Measurements from ENCODE around the gene PTPRC.

The PTPRC gene

GRCh38 chr1:198667807-198668206 lies 29.0 kb downstream of the PTPRC start:
- Mint-ChIP-seq H3K27me3 (ENCODE audit: low read depth) (no peaks in the 10 kb centered on the region), H3K27ac (no peak overlapping the region), H3K36me3 (ENCODE audit: low read depth) (no peaks in the 10 kb centered on the region), H3K4me1 (no peaks in the 10 kb centered on the region), H3K4me3 (no peak overlapping the region), H3K9me3 (no peaks in the 10 kb centered on the region)
- no peak for TF ChIP-seq CTCF (IDR thresholded peaks at IDR 0.05; ENCODE audit: unreplicated experiment in 3 of 3)

- H3K36me3 Mint-ChIP-seq (ENCODE audit: low read depth): no peaks in the 10 kb centered on the region
- TF ChIP-seq CTCF (IDR thresholded peaks at IDR 0.05; ENCODE audit: unreplicated experiment in 3 of 3): no peak
- H3K27me3 Mint-ChIP-seq (ENCODE audit: low read depth): no peaks in the 10 kb centered on the region
- no peaks in the 10 kb centered on the region for H3K9me3 Mint-ChIP-seq
- H3K4me1 Mint-ChIP-seq: no peaks in the 10 kb centered on the region
- no peak overlapping the region for H3K4me3 Mint-ChIP-seq
- H3K27ac Mint-ChIP-seq: no peak overlapping the region
Observed at GRCh38 chr1:198669023-198669698, 30.3 kb downstream of the PTPRC start.

- H3K4me1 Mint-ChIP-seq: no peaks in the 10 kb centered on the region
- H3K27me3 Mint-ChIP-seq (ENCODE audit: low read depth): no peaks in the 10 kb centered on the region
- H3K4me3 Mint-ChIP-seq: no peak overlapping the region
- TF ChIP-seq CTCF (IDR thresholded peaks at IDR 0.05; ENCODE audit: unreplicated experiment in 3 of 3): no peak
- no peaks in the 10 kb centered on the region for H3K36me3 Mint-ChIP-seq (ENCODE audit: low read depth)
- H3K9me3 Mint-ChIP-seq: no peaks in the 10 kb centered on the region
- no peak overlapping the region for H3K27ac Mint-ChIP-seq
Observed at GRCh38 chr1:198669771-198670170, 30.9 kb downstream of the PTPRC start.

- no peaks in the 10 kb centered on the region for H3K9me3 Mint-ChIP-seq
- no peaks in the 10 kb centered on the region for H3K4me1 Mint-ChIP-seq
- TF ChIP-seq CTCF (IDR thresholded peaks at IDR 0.05; ENCODE audit: unreplicated experiment in 3 of 3): no peak
- H3K4me3 Mint-ChIP-seq: no peak overlapping the region
- no peaks in the 10 kb centered on the region for H3K36me3 Mint-ChIP-seq (ENCODE audit: low read depth)
- H3K27me3 Mint-ChIP-seq (ENCODE audit: low read depth): no peaks in the 10 kb centered on the region
- H3K27ac Mint-ChIP-seq: no peak overlapping the region
Observed at GRCh38 chr1:198671136-198671535, 32.3 kb downstream of the PTPRC start.

GRCh38 chr1:198672124-198672523 lies 33.3 kb downstream of the PTPRC start:
- Mint-ChIP-seq H3K4me1 (no peaks in the 10 kb centered on the region), H3K27me3 (ENCODE audit: low read depth) (no peaks in the 10 kb centered on the region), H3K4me3 (no peak overlapping the region), H3K36me3 (ENCODE audit: low read depth) (no peaks in the 10 kb centered on the region), H3K9me3 (no peaks in the 10 kb centered on the region), H3K27ac (no peak overlapping the region)
- no peak for TF ChIP-seq CTCF (IDR thresholded peaks at IDR 0.05; ENCODE audit: unreplicated experiment in 3 of 3)

- H3K4me3 Mint-ChIP-seq: no peak overlapping the region
- no peaks in the 10 kb centered on the region for H3K27me3 Mint-ChIP-seq (ENCODE audit: low read depth)
- no peaks in the 10 kb centered on the region for H3K9me3 Mint-ChIP-seq
- no peak for TF ChIP-seq CTCF (IDR thresholded peaks at IDR 0.05; ENCODE audit: unreplicated experiment in 3 of 3)
- H3K4me1 Mint-ChIP-seq: no peaks in the 10 kb centered on the region
- H3K27ac Mint-ChIP-seq: no peak overlapping the region
- no peaks in the 10 kb centered on the region for H3K36me3 Mint-ChIP-seq (ENCODE audit: low read depth)
Observed at GRCh38 chr1:198674009-198674408, 35.2 kb downstream of the PTPRC start.
